ENCODE data around the gene AUTS2. TPM values are rescaled to one million over a fixed set of nuclear protein-coding genes. Genes with fewer than 3 reads are reported as not detected.

Gene AUTS2
- total RNA-seq, result 383 TPM

GRCh38 chr7:69598081-69598486 lies at the start of gene AUTS2:
AUTS2 (plus strand) TSS chr7:69598475; CDS start chr7:69599654, 1,179 bp downstream.

Small RNA genes within 50 kb of the gene (small RNA-seq; reads per million reads assigned to genes)
- gene AC073873.1 (ENCODE audit: low replicate concordance), result not detected
